Body of pancreas (tissue), 4 donors: ENCODE results near the gene SLC2A6. TPM values are rescaled to one million over a fixed set of nuclear protein-coding genes. Genes with fewer than 3 reads are reported as not detected.

ENCODE experiments used
- ATAC-seq: fragments of 150-250 bp; one replicate; pipeline ENCODE4 v1.9.1; 2016
- DNase-seq, 4 donors: peaks; one replicate each; pipeline ENCODE4 v3.0.0-alpha.2; 2019
- H3K27ac ChIP-seq, 4 donors: fragments of 200-600 bp; sonication (generic); 1 replicate in 3 of 4; 2 replicates in 1 of 4; pipeline versions ENCODE4 v1.5.1 to v1.6.1; 2016 to 2019; ENCODE audit warnings: mild to moderate bottlenecking in 1 of 4, mixed read lengths in 1 of 4, moderate library complexity in 1 of 4
- H3K27me3 ChIP-seq, 2 donors: fragments of 200-600 bp; sonication (generic); one replicate each; pipeline ENCODE4 v1.6.0; 2016; ENCODE audit warnings: mild to moderate bottlenecking in 1 of 2
- H3K36me3 ChIP-seq, 2 donors: fragments of 200-600 bp; sonication (generic); replicated peaks in 1 of 2; 2 replicates each; pipeline ENCODE4 v1.5.1; 2016; ENCODE audit warnings: low read depth in 2 of 2; ENCODE audit not compliant: insufficient read depth in 1 of 2
- H3K4me1 ChIP-seq: fragments of 200-600 bp; sonication (generic); one replicate; pipeline ENCODE4 v1.6.0; 2016
- H3K4me3 ChIP-seq, 2 donors: fragments of 200-600 bp; sonication (generic); 1 replicate in 1 of 2; 2 replicates in 1 of 2; pipeline ENCODE4 v1.5.1; 2016 to 2019
- H3K9me3 ChIP-seq, 3 donors: fragments of 200-600 bp; sonication (generic); 1 replicate in 2 of 3; 2 replicates in 1 of 3; pipeline ENCODE4 v1.5.1; 2016
- CTCF ChIP-seq, 7 experiments: fragments of 450-650 bp in 4 of 7; fragments of 200-600 bp in 3 of 7; sonication (generic) in 3 of 7; IDR thresholded peaks; one replicate each; pipeline ENCODE4 v1.5.1; 2016 to 2019; ENCODE audit warnings: antibody characterized with exemption in 7 of 7
- POLR2A ChIP-seq, 3 donors: fragments of 450-650 bp; IDR thresholded peaks; one replicate each; pipeline ENCODE4 v1.6.1; 2016; ENCODE audit warnings: antibody characterized with exemption in 3 of 3, mild to moderate bottlenecking in 2 of 3
- WGBS, 2 donors: methylation state at CpG; one replicate each; pipeline ENCODE4 v1.1.5; 2017; 5-methylcytosine and 5-hydroxymethylcytosine counted together
- intact Hi-C: fragments of 100-400 bp; cut with DNase I; formaldehyde crosslinking; loops from one replicate; pipeline ENCODE4 v1.15.1; 2023
- total RNA-seq, 2 donors: library from RNA; depleted of rRNA; stranded (reverse); fragments of >200 nt; gene quantifications; one replicate each; pipeline ENCODE4 v1.1.0, GENCODE V29; 2016

The SLC2A6 gene
- total RNA-seq, 2 donors from 2014 or later: 2.6 to 3.0 TPM

GRCh38 chr9:133505186-133505830 lies 26.4 kb upstream of the SLC2A6 start:
- intact Hi-C loops: no loop called here
- WGBS, 2 donors: 83 to 88% methylated on average over 10 to 12 of the region's 13 CpGs

GRCh38 chr9:133502112-133502511 lies 23.2 kb upstream of the SLC2A6 start:
- no peak overlapping the region for H3K27ac ChIP-seq
- ATAC-seq: no peak
- no peaks in the 10 kb centered on the region for H3K36me3 ChIP-seq
- H3K4me1 ChIP-seq: peaks cover 13% of the 10 kb centered on the region
- TF ChIP-seq CTCF (IDR thresholded peaks at IDR 0.05) (no peak), POLR2A (IDR thresholded peaks at IDR 0.05) (no peak)
- H3K9me3 ChIP-seq: peaks cover 0 to 9% (median 0%) of the 10 kb centered on the region in 3 donors
- intact Hi-C loops: no loop called here
- 90 to 100% methylated on average over 1 of the region's 1 CpG for WGBS, 2 donors
- no peak overlapping the region for H3K4me3 ChIP-seq
- DNase-seq: no peak
- no peaks in the 10 kb centered on the region for H3K27me3 ChIP-seq

More at GRCh38 chr9:133505186-133505830, 26.4 kb upstream of the SLC2A6 start:
- H3K36me3 ChIP-seq: no peaks in the 10 kb centered on the region
- TF ChIP-seq CTCF (IDR thresholded peaks at IDR 0.05) (no peak), POLR2A (IDR thresholded peaks at IDR 0.05) (no peak)
- H3K27me3 ChIP-seq: no peaks in the 10 kb centered on the region
- H3K27ac ChIP-seq: no peak overlapping the region
- no peak for ATAC-seq
- H3K9me3 ChIP-seq: peaks cover 0 to 9% (median 0%) of the 10 kb centered on the region in 3 donors
- no peak overlapping the region for H3K4me3 ChIP-seq
- peaks cover 30% of the 10 kb centered on the region for H3K4me1 ChIP-seq
- DNase-seq: peak in 1 of 4 donors; percentile 7

GRCh38 chr9:133499892-133500270 lies 21.0 kb upstream of the SLC2A6 start:
- Histone ChIP-seq H3K4me3 (no peak overlapping the region), H3K4me1 (no peaks in the 10 kb centered on the region), H3K27me3 (no peaks in the 10 kb centered on the region), H3K36me3 (no peaks in the 10 kb centered on the region), H3K9me3 (peaks cover 0 to 9% (median 0%) of the 10 kb centered on the region in 3 donors), H3K27ac (no peak overlapping the region)
- TF ChIP-seq POLR2A (IDR thresholded peaks at IDR 0.05): no peak
- no peak for TF ChIP-seq CTCF (IDR thresholded peaks at IDR 0.05)
- ATAC-seq: no peak
- 67 to 74% methylated on average over 7 to 11 of the region's 12 CpGs for WGBS, 2 donors
- intact Hi-C loops: loop anchor here (10.0 kb wide), 1 partner anchor 485 kb away; no protein-coding TSS in a partner anchor
- no peak for DNase-seq

GRCh38 chr9:133499132-133499891 lies 20.4 kb upstream of the SLC2A6 start:
- Histone ChIP-seq H3K27me3 (no peaks in the 10 kb centered on the region), H3K36me3 (no peaks in the 10 kb centered on the region), H3K9me3 (peaks cover 0 to 9% (median 0%) of the 10 kb centered on the region in 3 donors), H3K27ac (no peak overlapping the region), H3K4me3 (no peak overlapping the region), H3K4me1 (no peaks in the 10 kb centered on the region)
- 70 to 80% methylated on average over 6 to 19 of the region's 19 CpGs for WGBS, 2 donors
- intact Hi-C loops: loop anchor here (10.0 kb wide), 1 partner anchor 485 kb away; no protein-coding TSS in a partner anchor
- no peak for DNase-seq
- TF ChIP-seq POLR2A (IDR thresholded peaks at IDR 0.05) (no peak), CTCF (IDR thresholded peaks at IDR 0.05) (no peak)
- ATAC-seq: peak; percentile 50
